Smooth muscle cell of the coronary artery (primary cell): ENCODE data around the gene ZDHHC1. TPM values are rescaled to one million over a fixed set of nuclear protein-coding genes. Genes with fewer than 3 reads are reported as not detected.

Source experiments
- total RNA-seq: library from RNA; depleted of rRNA; stranded (reverse); fragments of >200 nt; gene quantifications from 2 replicates; pipeline ENCODE4 v1.2.3, GENCODE V29; 2014; ENCODE audit warnings: low replicate concordance

ZDHHC1 gene, protein sequence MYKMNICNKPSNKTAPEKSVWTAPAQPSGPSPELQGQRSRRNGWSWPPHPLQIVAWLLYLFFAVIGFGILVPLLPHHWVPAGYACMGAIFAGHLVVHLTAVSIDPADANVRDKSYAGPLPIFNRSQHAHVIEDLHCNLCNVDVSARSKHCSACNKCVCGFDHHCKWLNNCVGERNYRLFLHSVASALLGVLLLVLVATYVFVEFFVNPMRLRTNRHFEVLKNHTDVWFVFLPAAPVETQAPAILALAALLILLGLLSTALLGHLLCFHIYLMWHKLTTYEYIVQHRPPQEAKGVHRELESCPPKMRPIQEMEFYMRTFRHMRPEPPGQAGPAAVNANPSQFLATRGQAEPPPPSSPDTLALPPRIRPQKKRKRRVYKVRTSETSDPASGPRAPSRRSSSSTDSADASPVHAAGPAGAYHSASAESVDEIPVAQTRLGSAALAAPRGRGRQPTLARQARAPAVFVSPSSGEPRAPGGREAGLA
- 2.8 and 4.3 TPM in 2 replicates for total RNA-seq

DNA sequence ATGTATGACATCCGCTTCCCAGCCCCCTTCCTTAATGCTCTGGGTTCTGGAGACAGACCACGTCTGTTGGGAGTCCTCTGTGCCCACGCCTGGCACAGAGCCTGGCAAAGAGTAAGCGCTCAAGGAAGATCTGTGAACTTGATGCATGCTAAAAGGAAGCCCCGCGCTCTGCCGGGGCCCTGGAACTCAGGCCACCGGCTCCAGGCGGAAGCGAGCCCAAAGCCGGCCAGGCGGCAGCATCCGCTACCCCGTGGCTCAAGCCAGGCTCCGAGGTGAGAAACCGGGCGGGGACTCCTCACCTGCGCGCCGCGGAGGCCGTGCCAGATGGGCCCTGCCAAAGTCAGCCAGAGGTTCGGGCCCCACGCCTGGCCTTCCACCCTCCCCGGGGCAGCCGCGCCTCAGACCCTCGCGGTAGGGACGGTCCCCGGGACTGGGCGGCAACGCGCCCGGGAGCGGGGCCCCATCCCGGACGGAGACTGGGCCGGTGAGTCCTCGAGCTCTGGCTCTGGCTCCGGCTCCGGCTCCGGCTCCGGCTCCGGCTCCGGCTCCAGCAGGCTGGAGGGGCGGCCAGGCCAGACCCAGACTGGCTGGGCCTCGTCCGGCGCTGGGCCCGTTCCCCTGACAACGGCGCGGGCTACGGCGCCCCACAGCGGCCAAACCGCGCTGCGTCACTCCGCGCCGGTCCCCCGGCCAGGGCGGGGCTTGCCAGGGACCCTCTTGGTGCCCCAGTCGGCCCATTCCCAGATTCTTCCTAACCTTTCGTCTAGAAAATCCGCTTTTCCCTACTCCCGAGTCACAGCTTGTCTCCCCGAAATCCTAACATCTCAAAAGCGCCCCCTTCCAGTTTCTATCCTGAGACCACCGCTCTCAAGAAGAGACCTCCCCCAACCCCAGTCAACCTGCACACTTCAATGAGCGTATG, at the start of gene ZDHHC1:
Gene ZDHHC1, minus strand, starts transcription at position 606 of the 922 bp plus-strand sequence. CDS start 8,702 bp downstream, outside the sequence.

DNA sequence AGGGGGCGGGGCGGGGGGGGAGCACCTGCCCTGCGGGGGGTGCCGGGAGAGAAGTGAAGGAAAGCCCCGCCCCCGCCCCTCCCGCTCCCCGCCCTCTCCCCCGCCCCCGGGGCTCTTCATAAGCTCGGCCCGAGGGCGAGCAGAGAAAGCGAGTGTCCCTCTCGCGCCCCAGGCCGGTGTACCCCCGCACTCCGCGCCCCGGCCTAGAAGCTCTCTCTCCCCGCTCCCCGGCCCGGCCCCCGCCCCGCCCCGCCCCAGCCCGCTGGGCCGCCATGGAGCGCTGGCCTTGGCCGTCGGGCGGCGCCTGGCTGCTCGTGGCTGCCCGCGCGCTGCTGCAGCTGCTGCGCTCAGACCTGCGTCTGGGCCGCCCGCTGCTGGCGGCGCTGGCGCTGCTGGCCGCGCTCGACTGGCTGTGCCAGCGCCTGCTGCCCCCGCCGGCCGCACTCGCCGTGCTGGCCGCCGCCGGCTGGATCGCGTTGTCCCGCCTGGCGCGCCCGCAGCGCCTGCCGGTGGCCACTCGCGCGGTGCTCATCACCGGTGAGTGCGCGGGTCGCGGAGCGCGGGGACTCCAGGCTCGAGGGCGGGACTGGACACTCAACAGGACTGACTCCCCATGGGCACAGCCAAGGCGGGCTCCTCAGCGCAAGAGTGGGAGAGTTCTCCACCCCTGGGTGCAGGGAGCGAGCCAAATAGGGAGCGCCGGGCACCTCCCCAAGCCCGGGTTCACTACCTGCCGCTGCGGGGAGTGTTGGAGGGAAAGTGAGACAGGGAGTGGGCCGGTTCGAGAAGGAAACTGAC, 14.9 kb upstream of the ZDHHC1 start, which contains the start of gene HSD11B2:
Gene HSD11B2, plus strand, starts transcription at position 145 of the 798 bp plus-strand sequence. Its CDS starts 128 bp downstream, at position 273.

DNA sequence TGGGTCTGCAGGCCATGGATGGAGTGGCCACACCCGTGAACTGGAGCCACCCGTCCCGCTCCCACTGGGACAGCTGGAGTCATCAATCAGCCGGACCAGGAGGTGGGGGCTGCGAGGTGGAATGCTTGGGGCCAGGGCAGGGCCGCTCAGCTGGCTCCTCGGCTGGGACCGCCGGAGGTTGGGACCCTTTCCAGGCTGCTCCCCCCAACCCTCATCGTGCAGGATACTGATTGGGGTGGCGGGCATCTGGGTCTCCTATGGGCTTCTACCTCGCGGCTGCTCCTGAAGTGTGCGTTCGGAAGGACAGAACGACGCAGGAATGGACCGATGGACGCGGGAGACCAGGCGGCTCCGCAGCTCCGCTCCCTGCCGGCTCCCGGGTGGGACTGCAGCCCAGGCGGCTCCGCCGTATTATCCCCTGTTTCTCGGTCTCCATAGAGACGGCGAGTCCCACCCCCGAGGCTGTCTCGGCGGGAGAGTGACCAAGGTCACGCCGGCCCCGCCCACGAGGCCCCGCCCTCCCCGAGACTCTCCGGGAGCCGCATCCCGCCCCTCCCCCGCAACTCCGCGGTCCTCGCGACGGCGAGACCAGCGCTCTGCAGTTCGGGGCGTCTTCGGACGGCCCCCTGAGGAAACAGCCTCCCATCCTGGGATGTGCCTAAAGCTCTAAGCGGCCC, 23.0 kb downstream of the ZDHHC1 start, which contains the start of gene TPPP3:
Gene TPPP3, minus strand, starts transcription at position 388 of the 677 bp plus-strand sequence. CDS start 2,387 bp downstream, outside the sequence.

Other genes starting within 250 kb of the ZDHHC1 start
- gene NOL3, start 245.9 kb downstream of the ZDHHC1 start, total RNA-seq = 18.0 and 38.0 TPM in 2 replicates
- 12.7 and 20.0 TPM in 2 replicates for gene MATCAP1, start 232.5 kb downstream of the ZDHHC1 start, total RNA-seq
- 0.47 TPM in 1 of 2 replicates, not detected in the other for gene EXOC3L1, start 226.3 kb downstream of the ZDHHC1 start, total RNA-seq
- gene E2F4, start 224.3 kb downstream of the ZDHHC1 start, total RNA-seq = 27.5 and 31.9 TPM in 2 replicates
- 0.12 and 0.45 TPM in 2 replicates for gene ELMO3, start 217.3 kb downstream of the ZDHHC1 start, total RNA-seq
- 34.5 and 36.6 TPM in 2 replicates for gene TMEM208, start 189.3 kb downstream of the ZDHHC1 start, total RNA-seq
- gene FHOD1, start 169.0 kb downstream of the ZDHHC1 start, total RNA-seq = 7.4 and 11.6 TPM in 2 replicates
- gene SLC9A5, start 167.5 kb downstream of the ZDHHC1 start, total RNA-seq = 0.23 and 1.5 TPM in 2 replicates
- 2.0 and 11.7 TPM in 2 replicates for gene PLEKHG4, start 136.9 kb downstream of the ZDHHC1 start, total RNA-seq
- not detected in 2 replicates for gene KCTD19, start 89.7 kb downstream of the ZDHHC1 start, total RNA-seq
- gene LRRC36, start 89.7 kb downstream of the ZDHHC1 start, total RNA-seq = not detected in 2 replicates
- 1.5 and 2.3 TPM in 2 replicates for gene TPPP3, start 23.0 kb downstream of the ZDHHC1 start, total RNA-seq
- not detected in 2 replicates for gene HSD11B2, start 14.6 kb upstream of the ZDHHC1 start, total RNA-seq
- gene ATP6V0D1, start 64.7 kb upstream of the ZDHHC1 start, total RNA-seq = 108 and 157 TPM in 2 replicates
- gene AGRP, start 67.1 kb upstream of the ZDHHC1 start, total RNA-seq = 0.08 TPM in 1 of 2 replicates, not detected in the other
- gene RIPOR1, start 112.4 kb upstream of the ZDHHC1 start, total RNA-seq = 23.1 and 23.3 TPM in 2 replicates
- gene CTCF, start 146.0 kb upstream of the ZDHHC1 start, total RNA-seq = 14.2 and 14.7 TPM in 2 replicates
- gene CARMIL2, start 228.7 kb upstream of the ZDHHC1 start, total RNA-seq = 0.15 TPM in 1 of 2 replicates, not detected in the other
- gene ACD, start 243.8 kb upstream of the ZDHHC1 start, total RNA-seq = 7.6 and 9.8 TPM in 2 replicates
- gene PARD6A, start 244.5 kb upstream of the ZDHHC1 start, total RNA-seq = 0.60 and 1.1 TPM in 2 replicates